AG09309 (cell line): Measurements from ENCODE around the gene CTIF.

Experiments
- DNase-seq: peaks from one replicate; pipeline ENCODE4 v3.0.0-alpha.2; 2010; ENCODE audit warnings: low read depth
- H3K4me3 ChIP-seq: 2 replicates; pipeline ENCODE4 v1.5.1; 2011; ENCODE audit warnings: mild to moderate bottlenecking, low read depth, low read length, moderate library complexity; ENCODE audit not compliant: control insufficient read depth
- CTCF ChIP-seq: IDR thresholded peaks from 2 replicates; pipeline ENCODE4 v1.5.1; 2011; ENCODE audit warnings: mild to moderate bottlenecking, low read depth, low read length, inconsistent platforms; ENCODE audit not compliant: insufficient read depth, control insufficient read depth; ENCODE audit errors: missing control alignments

Gene CTIF

DNA sequence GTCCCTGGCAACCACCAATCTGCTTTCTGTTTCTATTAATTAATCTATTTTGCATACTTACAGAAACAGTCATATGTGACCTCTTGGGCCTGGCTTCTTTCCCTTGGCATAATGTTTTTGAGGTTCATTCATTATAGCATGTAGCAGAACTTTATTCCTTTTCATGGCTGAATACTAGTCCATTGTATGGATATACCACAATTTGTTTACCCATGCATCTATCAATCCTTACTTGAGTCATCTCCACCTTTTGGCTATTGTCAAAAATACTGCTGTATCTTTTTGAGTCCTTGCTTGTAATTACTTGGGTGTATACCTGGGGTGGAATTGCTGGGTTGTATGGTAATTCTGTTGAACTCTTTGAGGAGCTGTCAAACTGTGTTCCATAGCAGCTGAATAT, 126.8 kb downstream of the CTIF start:
- no peak for DNase-seq
- no peak overlapping the region for H3K4me3 ChIP-seq
- no peak for TF ChIP-seq CTCF

DNA sequence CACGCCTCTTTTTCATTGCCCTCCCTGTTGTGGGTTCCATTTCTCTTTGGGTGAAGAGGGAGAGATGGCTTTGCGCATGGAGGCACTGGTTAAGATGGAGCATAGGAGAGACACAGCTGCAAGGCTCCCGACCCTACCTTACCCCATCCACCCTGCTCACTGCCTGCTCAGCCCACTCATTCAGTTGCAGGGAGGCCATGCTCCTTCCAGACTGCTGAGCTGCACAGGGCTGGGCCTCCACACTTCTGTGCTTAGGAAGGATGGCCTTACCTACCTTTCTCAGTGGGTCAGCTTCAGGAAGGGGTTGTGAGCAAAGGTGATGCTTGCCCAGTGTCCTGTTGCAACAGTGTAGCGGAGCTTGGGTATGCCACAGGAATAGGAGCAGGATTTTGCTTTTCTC, 127.8 kb downstream of the CTIF start:
- no peak for TF ChIP-seq CTCF

DNA sequence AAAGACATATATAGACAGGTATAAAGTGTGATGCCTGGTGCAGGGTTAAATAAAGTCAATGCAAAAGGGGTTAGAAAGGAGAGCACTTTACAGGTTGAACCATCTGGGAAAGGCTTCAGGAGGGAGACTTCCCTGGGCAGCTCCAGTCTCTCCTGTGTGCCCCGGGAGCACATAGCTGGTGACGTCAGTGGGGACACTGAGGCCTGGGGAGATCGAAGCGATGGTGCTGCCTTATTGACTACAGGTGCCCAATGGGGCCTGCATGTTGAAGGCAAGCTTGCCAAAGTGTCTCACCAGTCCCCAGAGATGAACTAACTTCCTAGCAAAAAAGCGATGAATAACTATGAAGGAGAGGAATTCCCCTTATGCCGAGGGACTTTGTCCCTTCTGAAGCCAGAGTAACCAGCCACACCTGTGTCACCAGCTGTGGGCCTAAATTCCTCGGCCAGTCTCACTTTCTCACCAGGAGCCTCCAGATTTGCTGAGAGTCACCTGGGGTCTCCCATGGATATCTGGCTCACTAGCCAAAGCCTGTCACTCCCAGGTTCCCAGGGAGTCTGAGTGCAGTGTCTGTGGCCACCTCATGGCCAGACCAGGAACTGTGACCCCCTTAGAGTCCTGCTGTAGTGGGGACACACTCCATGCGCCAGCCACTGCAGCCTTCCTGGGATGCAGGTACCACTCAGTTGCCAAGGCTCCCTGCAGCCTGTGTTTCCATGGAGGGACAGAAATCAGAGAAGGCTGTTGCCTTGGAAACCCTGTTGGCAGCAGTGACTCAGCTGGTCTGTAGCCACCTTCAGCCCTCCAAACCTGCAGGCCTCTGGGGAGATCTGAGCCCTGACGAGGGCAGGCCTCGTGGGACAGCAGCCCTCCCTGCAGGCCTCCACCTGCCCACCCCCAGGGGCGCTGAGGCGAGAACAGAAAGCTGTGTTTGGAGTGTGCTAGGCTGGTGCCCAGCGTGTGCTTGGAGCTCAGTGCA, 128.7 kb downstream of the CTIF start:
- peak; percentile 50 for TF ChIP-seq CTCF
- no peak for DNase-seq
- no peak overlapping the region for H3K4me3 ChIP-seq

More for the DNA sequence above, 127.8 kb downstream of the CTIF start:
- H3K4me3 ChIP-seq, result no peak overlapping the region
- DNase-seq, result no peak

DNA sequence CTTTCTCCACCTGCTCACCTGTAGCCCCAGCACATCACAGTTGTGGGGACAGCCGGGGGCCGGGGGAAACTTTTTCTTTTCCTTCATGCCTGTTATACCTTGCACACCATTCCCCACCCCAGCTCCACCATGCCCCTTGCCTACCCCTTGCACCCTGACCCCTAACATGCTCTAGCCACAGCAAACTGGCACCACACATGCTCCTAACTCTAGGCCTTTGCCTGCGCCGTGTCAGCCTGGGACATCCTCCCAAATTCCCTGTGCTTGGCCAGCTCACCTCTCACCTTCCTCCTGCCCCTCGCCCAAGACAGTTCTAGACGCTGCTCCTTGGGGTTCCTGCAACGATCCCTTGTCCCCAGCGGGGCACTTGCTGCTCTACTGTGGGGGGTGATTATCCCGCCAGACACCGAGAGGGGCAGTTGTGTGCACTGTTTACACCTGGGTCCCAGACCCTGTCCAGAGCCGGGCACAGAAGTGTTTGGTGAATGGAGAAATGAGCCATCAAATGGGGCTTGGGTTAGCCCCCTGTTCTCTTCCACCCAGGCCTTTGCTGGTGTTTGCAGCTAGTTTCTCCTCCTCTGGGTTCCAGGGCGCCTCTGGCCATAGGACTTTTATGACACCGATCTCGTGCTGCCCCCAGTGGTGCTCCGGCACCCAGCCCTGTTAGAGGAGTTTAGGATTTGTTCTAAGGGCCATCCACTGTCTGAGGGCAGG, 129.8 kb downstream of the CTIF start:
- no peak overlapping the region for H3K4me3 ChIP-seq
- peak; percentile 1 for TF ChIP-seq CTCF
- DNase-seq, result no peak

- H3K4me3 ChIP-seq, result no peak overlapping the region
- DNase-seq, result no peak
- TF ChIP-seq CTCF, result no peak
Measured at GRCh38 chr18:48669180-48669675, 130.4 kb downstream of the CTIF start.

DNA sequence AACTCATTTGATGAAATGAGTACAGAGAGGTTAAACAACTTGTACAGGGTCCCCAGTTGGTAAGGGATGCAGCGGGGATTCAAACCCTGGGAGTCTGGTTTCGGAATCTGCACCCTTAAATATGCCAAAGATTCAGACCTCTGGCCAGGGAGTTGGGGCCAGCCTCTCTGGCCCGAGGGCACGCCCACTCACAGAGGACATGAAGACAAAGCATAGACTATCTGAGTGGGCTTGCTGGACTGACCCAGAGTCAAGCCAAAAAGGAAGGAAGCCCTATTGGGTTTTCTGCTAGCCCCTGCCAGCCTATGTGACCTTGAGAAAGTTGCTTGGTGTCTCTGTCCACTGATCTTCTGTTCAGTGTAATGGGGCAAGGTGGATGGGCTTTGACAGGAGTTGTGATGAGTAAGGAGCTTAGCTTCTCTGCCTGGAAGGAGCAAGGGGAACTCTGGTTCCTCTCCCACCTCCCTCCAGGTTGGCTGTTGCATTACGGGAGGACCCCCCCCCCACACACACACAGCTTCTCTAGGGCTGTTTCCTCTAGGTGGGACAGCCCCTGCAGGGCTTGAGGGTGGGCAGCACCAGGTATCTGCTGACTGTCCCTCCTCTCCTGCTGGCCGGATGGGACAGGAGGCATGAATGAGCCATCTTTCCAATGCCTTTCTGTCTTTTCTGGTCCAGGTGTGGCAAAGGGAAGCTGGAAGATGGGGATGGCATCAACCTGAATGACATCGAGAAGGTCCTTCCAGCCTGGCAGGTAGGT, 131.3 kb downstream of the CTIF start:
- TF ChIP-seq CTCF, result no peak
- no peak for DNase-seq
- no peak overlapping the region for H3K4me3 ChIP-seq
